ENCODE data around the gene PREPL.
"Not testable (repeated sequence)": the region's sequence is repeated elsewhere in the genome, so short reads cannot be mapped to it uniquely, and the experiment has no call there.

Gene PREPL

GRCh38 chr2:44349506-44349905 is 11.8 kb downstream of the PREPL start:
- FAIRE-seq (no peak), DNase-seq (ENCODE audit: low spot score) (no peak)

- no peak for FAIRE-seq
- no peak for DNase-seq (ENCODE audit: low spot score)
These were observed 12.9 kb downstream of the PREPL start for GRCh38 chr2:44348400-44348799.

GRCh38 chr2:44347526-44347925 is 13.8 kb downstream of the PREPL start:
- DNase-seq (ENCODE audit: low spot score) (no peak), FAIRE-seq (no peak)

GRCh38 chr2:44342854-44343253 is 18.4 kb downstream of the PREPL start:
- FAIRE-seq (peak; percentile 55), DNase-seq (ENCODE audit: low spot score) (peak; percentile 24)

GRCh38 chr2:44335806-44336538 is 25.3 kb downstream of the PREPL start:
- FAIRE-seq (no peak), DNase-seq (ENCODE audit: low spot score) (no peak)

GRCh38 chr2:44333994-44334393 is 27.3 kb downstream of the PREPL start:
- no peak for FAIRE-seq
- DNase-seq (ENCODE audit: low spot score), result no peak

- no peak for FAIRE-seq
- no peak for DNase-seq (ENCODE audit: low spot score)
These were observed 30.5 kb downstream of the PREPL start for GRCh38 chr2:44330801-44331200.

- DNase-seq (ENCODE audit: low spot score), result no peak
- no peak for FAIRE-seq
These were observed 32.0 kb downstream of the PREPL start for GRCh38 chr2:44329343-44329742.

- no peak for DNase-seq (ENCODE audit: low spot score)
- FAIRE-seq, result no peak
These were observed 32.5 kb downstream of the PREPL start for GRCh38 chr2:44328750-44329149.

- DNase-seq (ENCODE audit: low spot score) (no peak), FAIRE-seq (no peak)
These were observed 34.6 kb downstream of the PREPL start for GRCh38 chr2:44326548-44327264.

- FAIRE-seq, result no peak
These were observed 35.4 kb downstream of the PREPL start for GRCh38 chr2:44325897-44326296.

GRCh38 chr2:44324971-44325426 is 36.3 kb downstream of the PREPL start:
- DNase-seq (ENCODE audit: low spot score) (peak; percentile 32), FAIRE-seq (peak; percentile 92)

More at GRCh38 chr2:44325897-44326296, 35.4 kb downstream of the PREPL start:
- no peak for DNase-seq (ENCODE audit: low spot score)

- FAIRE-seq (no peak), DNase-seq (ENCODE audit: low spot score) (no peak)
These were observed 39.9 kb downstream of the PREPL start for GRCh38 chr2:44321360-44321759.

- no peak for FAIRE-seq
These were observed 40.5 kb downstream of the PREPL start for GRCh38 chr2:44320832-44321231.

GRCh38 chr2:44315945-44316344 is 45.3 kb downstream of the PREPL start:
- DNase-seq (ENCODE audit: low spot score) (no peak), FAIRE-seq (no peak)

More at GRCh38 chr2:44320832-44321231, 40.5 kb downstream of the PREPL start:
- DNase-seq (ENCODE audit: low spot score), result no peak

- DNase-seq (ENCODE audit: low spot score) (no peak), FAIRE-seq (no peak)
These were observed 46.9 kb downstream of the PREPL start for GRCh38 chr2:44314362-44314761.

GRCh38 chr2:44310287-44310686 is 51.0 kb downstream of the PREPL start:
- no peak for FAIRE-seq
- DNase-seq (ENCODE audit: low spot score), result no peak

- DNase-seq (ENCODE audit: low spot score), result no peak
- FAIRE-seq, result no peak
These were observed 55.4 kb downstream of the PREPL start for GRCh38 chr2:44305882-44306281.

GRCh38 chr2:44304258-44304657 is 57.0 kb downstream of the PREPL start:
- no peak for DNase-seq (ENCODE audit: low spot score)

GRCh38 chr2:44303766-44304165 is 57.5 kb downstream of the PREPL start:
- FAIRE-seq, result not testable (repeated sequence)

More at GRCh38 chr2:44304258-44304657, 57.0 kb downstream of the PREPL start:
- FAIRE-seq, result no peak

GRCh38 chr2:44301111-44301510 is 60.2 kb downstream of the PREPL start:
- FAIRE-seq (no peak), DNase-seq (ENCODE audit: low spot score) (no peak)

More at GRCh38 chr2:44303766-44304165, 57.5 kb downstream of the PREPL start:
- not testable (repeated sequence) for DNase-seq (ENCODE audit: low spot score)

GRCh38 chr2:44299635-44300034 is 61.7 kb downstream of the PREPL start:
- DNase-seq (ENCODE audit: low spot score) (no peak), FAIRE-seq (no peak)

- DNase-seq (ENCODE audit: low spot score) (no peak), FAIRE-seq (no peak)
These were observed 63.9 kb downstream of the PREPL start for GRCh38 chr2:44297431-44297830.

Measured in RCC 7860 (cell line).